SJSA1 (cell line): ENCODE measurements around the gene KIF26B. TPM values are rescaled to one million over a fixed set of nuclear protein-coding genes. Genes with fewer than 3 reads are reported as not detected.

Experiments
- DNase-seq, 2 experiments: peaks; one replicate each; pipeline ENCODE4 v3.0.0-alpha.2; 2015 to 2020; ENCODE audit warnings: low spot score in 2 of 2, low read depth in 1 of 2
- H3K27ac ChIP-seq: fragments of 250-450 bp; sonication (Bioruptor Pico); 2 replicates; pipeline ENCODE4 v1.5.1; 2020; ENCODE audit warnings: mild to moderate bottlenecking, moderate library complexity
- H3K27me3 ChIP-seq: fragments of 250-450 bp; sonication (Bioruptor Pico); replicated peaks from 2 replicates; pipeline ENCODE4 v1.5.1; 2020; ENCODE audit warnings: mild to moderate bottlenecking, moderate library complexity
- H3K36me3 ChIP-seq: fragments of 250-450 bp; sonication (Bioruptor Pico); 2 replicates; pipeline ENCODE4 v1.5.1; 2020; ENCODE audit warnings: mild to moderate bottlenecking
- H3K4me1 ChIP-seq: fragments of 250-450 bp; sonication (Bioruptor Pico); replicated peaks from 2 replicates; pipeline ENCODE4 v1.6.1; 2021; ENCODE audit warnings: mild to moderate bottlenecking
- H3K4me3 ChIP-seq: fragments of 250-450 bp; sonication (Bioruptor Pico); 2 replicates; pipeline ENCODE4 v1.5.1; 2020; ENCODE audit warnings: mild to moderate bottlenecking
- H3K9me3 ChIP-seq: fragments of 250-450 bp; sonication (Bioruptor Pico); replicated peaks from 2 replicates; pipeline ENCODE4 v1.5.1; 2020; ENCODE audit warnings: mild to moderate bottlenecking
- total RNA-seq: library from RNA; depleted of rRNA; stranded (reverse); fragments of >200 nt; shearing (Covaris generic); gene quantifications from 2 replicates; pipeline ENCODE4 v1.2.3, GENCODE V29; 2014

Gene KIF26B
- total RNA-seq, 1 experiment from 2014 or later, result 5.9 TPM

DNA sequence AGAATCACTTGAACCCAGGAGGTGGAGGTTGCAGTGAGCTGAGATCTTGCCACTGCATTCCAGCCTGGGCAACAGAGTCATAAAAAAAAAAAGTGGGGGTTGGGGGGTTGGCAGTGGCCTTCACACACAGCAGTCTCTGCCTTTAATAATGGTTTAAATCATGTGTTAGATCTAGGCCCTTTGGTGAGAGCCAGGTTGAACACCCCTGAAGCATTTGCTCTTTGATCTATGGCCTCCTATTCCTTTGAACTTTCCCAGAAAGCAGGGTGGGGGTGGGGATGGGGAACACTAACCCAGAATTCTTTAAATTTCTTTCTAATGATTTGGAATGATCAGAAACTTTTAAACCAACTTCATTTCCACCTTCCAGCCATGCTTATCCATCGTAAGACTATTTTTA is 313.0 kb downstream of the KIF26B start:
- Histone ChIP-seq H3K36me3 (no peaks in the 10 kb centered on the region), H3K27ac (no peak overlapping the region), H3K9me3 (no peaks in the 10 kb centered on the region), H3K4me3 (no peak overlapping the region), H3K4me1 (no peaks in the 10 kb centered on the region), H3K27me3 (no peaks in the 10 kb centered on the region)
- no peak for DNase-seq

DNA sequence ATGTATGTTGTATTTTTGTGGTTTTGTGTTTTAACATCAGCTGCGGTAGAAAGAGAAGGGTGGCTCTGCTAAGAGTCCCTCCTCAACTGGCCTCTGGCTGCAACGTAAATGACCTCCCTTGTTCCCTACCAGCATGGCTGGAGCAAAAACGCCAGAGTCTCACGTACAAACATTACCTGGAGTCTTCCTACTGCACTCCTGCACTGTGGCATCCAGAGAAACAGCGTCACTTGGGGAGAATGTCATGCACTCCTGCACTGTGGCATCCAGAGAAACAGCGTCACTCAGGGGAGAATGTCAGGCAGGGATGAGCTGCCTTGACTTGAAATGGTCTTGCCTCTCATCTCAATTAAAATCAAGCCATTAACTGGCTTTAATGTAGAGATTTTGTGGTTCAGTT is 314.2 kb downstream of the KIF26B start:
- no peaks in the 10 kb centered on the region for H3K4me1 ChIP-seq
- no peaks in the 10 kb centered on the region for H3K9me3 ChIP-seq
- no peaks in the 10 kb centered on the region for H3K36me3 ChIP-seq
- no peak for DNase-seq
- H3K27ac ChIP-seq, result no peak overlapping the region
- H3K4me3 ChIP-seq, result no peak overlapping the region
- H3K27me3 ChIP-seq, result no peaks in the 10 kb centered on the region

DNA sequence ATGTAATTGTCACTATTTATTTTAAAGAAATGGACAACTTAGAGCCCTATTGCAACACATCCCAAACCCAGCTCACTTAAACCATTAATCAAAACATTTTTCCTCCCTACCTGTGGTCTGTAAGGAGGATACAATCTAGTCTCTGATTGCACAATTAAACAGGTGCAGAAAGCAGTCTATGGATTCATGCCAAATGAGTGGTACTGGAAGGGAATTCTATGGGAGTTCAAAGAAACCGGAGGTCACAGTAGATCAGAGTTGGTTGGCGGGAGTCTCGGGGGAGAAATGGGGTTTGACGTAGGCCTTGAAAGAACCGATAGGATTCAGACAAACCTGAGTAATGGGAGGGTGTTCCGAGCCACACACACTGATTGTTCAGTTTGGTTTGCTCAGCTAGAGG is 314.9 kb downstream of the KIF26B start:
- DNase-seq, result no peak
- Histone ChIP-seq H3K27me3 (no peaks in the 10 kb centered on the region), H3K9me3 (no peaks in the 10 kb centered on the region), H3K27ac (no peak overlapping the region), H3K4me3 (no peak overlapping the region), H3K4me1 (no peaks in the 10 kb centered on the region), H3K36me3 (no peaks in the 10 kb centered on the region)

DNA sequence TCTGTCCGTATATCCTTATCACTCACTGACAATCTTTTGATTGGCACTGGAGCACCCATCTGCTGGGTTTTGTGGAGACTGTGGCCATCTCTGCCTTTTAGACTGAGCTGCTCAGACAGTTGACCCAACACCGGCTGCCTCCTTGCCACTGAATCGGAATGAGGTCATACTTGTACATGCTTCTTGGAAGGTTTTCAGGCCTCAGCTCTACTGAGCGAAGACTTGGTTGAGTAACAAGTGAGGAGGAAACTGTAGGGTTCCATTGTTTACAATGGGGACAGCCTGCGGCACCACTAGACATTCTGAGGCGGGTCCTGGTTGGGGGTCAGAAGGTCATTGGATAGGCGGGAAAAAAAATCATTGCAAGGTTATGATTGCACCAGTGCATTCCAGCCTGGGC is 320.3 kb downstream of the KIF26B start:
- Histone ChIP-seq H3K27ac (no peak overlapping the region), H3K27me3 (no peaks in the 10 kb centered on the region), H3K4me3 (no peak overlapping the region), H3K9me3 (no peaks in the 10 kb centered on the region), H3K4me1 (peaks cover 4% of the 10 kb centered on the region; the same call in 1 of the 2 replicates), H3K36me3 (no peaks in the 10 kb centered on the region)
- DNase-seq, result no peak

DNA sequence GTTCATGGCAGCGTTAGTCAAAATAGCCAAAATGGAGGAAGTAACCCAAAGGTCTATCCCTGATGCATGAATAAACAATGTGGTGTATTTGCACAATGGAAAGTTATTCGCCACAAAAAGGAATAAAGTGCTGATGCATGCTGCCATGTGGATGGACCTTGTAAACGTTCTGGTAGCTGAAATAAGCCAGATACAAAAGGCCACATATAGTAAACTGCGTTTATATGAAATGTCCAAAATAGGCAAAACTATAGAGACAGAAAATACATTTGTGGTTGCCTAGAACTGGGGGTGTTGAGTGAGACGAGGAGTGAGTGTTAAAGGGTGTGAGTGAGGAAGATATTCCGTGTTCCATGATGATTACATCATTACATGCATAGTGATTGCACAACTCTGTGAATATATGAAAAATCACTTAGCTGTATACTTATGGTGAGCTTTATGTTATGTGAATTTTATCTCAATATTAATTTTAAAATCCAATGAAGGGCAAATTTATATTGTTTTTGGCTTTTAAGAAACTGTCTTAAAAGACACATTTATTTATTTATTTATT is 321.3 kb downstream of the KIF26B start:
- no peak for DNase-seq
- Histone ChIP-seq H3K4me3 (no peak overlapping the region), H3K27me3 (no peaks in the 10 kb centered on the region), H3K4me1 (peaks cover 4% of the 10 kb centered on the region; the same call in 1 of the 2 replicates), H3K9me3 (no peaks in the 10 kb centered on the region), H3K27ac (no peak overlapping the region), H3K36me3 (no peaks in the 10 kb centered on the region)

DNA sequence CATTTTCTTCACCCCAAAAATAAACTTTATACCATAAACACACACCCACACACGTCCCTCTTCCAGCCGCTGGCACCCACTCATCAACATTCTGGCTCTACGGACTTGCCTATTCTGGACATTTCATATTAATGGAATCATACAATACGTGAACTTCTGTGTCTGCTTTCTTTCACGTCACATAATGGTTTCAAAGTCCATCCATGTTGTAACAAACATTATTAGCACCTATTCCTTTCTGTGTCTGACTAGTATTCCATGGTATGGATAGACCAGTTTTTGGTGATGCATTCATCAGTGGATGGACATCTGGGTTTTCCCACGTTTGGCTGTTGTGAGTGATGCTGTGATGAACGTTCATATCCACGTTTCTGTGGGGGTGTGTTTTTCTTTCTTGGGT is 323.2 kb downstream of the KIF26B start:
- H3K27ac ChIP-seq, result no peak overlapping the region
- H3K27me3 ChIP-seq, result no peaks in the 10 kb centered on the region
- H3K4me3 ChIP-seq, result no peak overlapping the region
- H3K36me3 ChIP-seq, result no peaks in the 10 kb centered on the region
- peaks cover 4% of the 10 kb centered on the region; the same call in 1 of the 2 replicates for H3K4me1 ChIP-seq
- H3K9me3 ChIP-seq, result no peaks in the 10 kb centered on the region
- DNase-seq, result no peak

DNA sequence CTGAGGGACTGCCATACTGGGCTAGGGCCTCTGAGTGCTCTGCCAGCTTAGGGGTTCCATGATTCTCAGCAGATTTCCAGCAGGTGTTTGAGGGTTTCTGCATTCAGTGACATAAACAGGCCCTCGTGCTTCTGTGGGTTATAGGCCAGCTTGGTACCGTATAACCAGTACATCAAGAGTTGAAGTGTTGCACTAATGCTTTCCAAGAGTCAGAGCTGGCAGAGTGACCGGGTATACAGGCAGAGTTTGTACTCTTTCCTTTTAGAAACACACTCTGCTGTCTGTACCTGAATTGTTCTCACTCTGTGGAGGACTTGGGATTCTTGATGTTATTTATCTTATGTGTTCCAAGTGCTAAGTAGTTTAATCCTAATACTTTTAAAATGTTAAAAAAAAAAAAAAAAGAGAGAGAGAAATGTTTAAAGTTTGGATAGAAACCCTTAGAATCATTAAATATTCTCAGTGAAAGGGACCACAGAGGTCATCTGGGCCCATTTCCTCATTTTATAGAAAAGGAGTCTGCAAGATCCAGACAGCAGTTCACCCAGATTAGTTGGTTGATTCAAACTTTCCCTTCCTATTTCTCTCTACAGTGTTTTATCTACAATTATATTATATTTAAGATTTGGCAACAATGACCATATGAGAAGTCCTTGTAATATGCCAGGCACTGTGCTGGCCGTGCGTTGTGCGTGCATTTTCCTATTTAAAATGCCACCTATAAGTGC is 325.8 kb downstream of the KIF26B start:
- Histone ChIP-seq H3K4me1 (peaks cover 3% of the 10 kb centered on the region; the same call in 1 of the 2 replicates), H3K27ac (no peak overlapping the region), H3K27me3 (no peaks in the 10 kb centered on the region), H3K36me3 (no peaks in the 10 kb centered on the region), H3K9me3 (no peaks in the 10 kb centered on the region), H3K4me3 (no peak overlapping the region)
- no peak for DNase-seq

DNA sequence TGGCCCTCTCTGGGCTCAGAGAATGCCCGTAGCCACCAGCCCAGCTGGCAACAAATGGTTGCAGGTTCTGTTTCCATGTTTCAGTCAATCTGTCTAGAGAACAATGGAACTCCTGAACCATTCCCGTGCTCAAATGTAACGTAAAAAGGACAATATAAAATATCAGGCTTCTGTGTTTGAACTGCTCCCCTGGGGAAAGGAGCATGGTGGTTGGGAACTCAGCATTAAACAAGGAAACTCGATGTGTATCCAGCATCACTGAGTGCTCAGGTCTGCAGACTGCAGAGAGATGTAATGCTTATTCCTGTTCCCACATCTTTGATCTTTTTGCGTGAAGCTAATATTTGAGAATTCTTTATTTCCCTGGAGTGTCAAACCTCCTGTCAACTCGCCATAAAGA is 326.5 kb downstream of the KIF26B start:
- Histone ChIP-seq H3K4me1 (no peaks in the 10 kb centered on the region; the same call in 1 of the 2 replicates), H3K27ac (no peak overlapping the region), H3K36me3 (no peaks in the 10 kb centered on the region), H3K4me3 (no peak overlapping the region), H3K27me3 (no peaks in the 10 kb centered on the region), H3K9me3 (no peaks in the 10 kb centered on the region)
- no peak for DNase-seq

DNA sequence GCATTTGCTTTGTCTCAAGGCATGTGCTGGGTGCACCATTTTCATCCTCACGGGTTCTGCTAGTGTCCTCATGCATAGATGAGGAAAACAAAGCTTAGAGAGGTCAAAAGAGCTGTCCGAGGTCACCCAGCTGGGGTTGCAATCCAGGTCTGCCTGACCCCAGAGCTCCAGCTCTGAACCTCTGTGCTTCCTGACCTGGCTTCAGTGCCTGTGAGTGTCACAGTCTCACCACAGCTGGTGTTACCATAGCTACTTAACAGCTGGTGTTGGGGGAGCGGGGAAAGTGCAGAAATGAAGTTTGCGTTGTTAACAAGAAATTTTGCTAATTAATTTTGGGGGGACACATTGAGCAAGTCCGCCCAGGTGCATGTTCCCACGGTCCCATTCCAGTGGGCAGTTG is 328.5 kb downstream of the KIF26B start:
- H3K4me1 ChIP-seq, result no peaks in the 10 kb centered on the region; the same call in 1 of the 2 replicates
- no peaks in the 10 kb centered on the region for H3K36me3 ChIP-seq
- no peak overlapping the region for H3K4me3 ChIP-seq
- no peak overlapping the region for H3K27ac ChIP-seq
- no peaks in the 10 kb centered on the region for H3K9me3 ChIP-seq
- H3K27me3 ChIP-seq, result no peaks in the 10 kb centered on the region
- no peak for DNase-seq

DNA sequence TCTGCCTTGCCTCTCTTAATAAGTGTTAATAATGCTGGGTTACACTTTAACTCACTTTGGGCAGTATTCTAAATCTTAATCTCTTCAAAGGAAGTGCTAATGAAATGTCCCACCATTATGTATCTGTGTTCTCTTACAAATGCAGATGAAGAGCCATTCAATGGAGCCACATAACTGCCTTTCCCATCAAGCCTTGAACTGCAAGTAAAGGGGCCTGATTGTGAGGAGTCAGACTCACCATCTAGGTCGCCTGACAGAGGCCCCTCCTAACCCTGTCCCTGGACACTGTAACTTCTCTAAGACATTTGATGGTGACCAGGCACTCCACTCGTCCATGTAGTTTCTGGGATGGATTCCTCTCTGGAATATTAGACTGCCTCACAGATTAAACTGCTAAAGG is 329.4 kb downstream of the KIF26B start:
- no peaks in the 10 kb centered on the region for H3K36me3 ChIP-seq
- H3K27me3 ChIP-seq, result no peaks in the 10 kb centered on the region
- no peak for DNase-seq
- H3K27ac ChIP-seq, result no peak overlapping the region
- H3K9me3 ChIP-seq, result no peaks in the 10 kb centered on the region
- H3K4me1 ChIP-seq, result no peaks in the 10 kb centered on the region; the same call in 1 of the 2 replicates
- no peak overlapping the region for H3K4me3 ChIP-seq

DNA sequence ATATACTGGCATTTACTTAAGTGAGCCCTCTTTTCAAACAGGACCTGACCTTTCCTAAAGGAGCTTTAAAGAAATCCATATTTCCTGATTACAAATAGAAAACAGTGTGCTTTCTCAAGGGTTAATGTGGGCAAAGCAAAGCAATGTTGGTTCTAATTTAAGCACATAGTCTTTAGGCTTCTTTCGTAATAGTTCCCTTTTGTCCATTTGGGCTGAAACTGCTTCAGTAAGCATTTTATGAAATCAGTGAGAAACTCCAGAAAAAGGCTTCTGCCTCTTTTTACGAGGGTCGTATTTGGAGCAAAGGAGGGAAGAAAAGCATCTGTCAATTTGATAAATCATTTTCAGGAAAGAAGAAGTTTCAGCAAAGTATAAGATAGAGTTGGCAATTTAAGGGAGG is 331.2 kb downstream of the KIF26B start:
- Histone ChIP-seq H3K9me3 (no peaks in the 10 kb centered on the region), H3K36me3 (no peaks in the 10 kb centered on the region), H3K27ac (no peak overlapping the region), H3K4me3 (no peak overlapping the region), H3K27me3 (no peaks in the 10 kb centered on the region), H3K4me1 (no peaks in the 10 kb centered on the region; the same call in 1 of the 2 replicates)
- no peak for DNase-seq

DNA sequence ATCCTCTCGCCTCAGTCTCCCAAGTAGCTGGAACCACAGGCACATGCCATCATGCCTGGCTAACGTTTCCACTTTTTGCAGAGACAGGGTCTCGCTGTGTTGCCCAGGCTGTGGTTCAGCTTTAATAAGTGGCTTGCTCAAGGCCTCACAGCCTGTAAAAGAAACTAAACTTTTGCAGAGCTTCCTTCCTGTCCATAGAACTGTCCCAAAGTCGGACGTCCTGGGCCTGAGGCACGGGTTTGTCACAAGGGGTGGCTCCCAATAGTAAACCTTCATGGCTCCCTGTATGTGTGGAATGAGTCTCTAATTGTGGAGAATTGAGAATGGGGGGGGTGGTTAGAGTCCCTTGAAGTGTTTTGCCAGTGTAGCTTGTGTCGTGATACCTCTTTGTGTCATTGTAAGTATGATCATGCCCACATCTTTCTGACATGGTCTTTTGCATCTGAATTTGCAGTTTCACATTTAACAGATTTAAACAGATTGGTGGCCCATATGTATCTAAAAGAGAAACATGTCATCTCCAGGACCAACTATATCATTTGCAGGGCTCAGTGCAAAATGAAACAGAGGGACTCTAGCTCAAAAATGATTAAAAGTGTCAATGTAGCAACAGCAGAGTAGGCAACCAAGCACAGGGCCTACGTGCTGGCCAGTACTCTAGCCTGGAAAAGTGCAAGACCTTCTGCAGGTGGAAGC is 332.1 kb downstream of the KIF26B start:
- Histone ChIP-seq H3K4me3 (no peak overlapping the region), H3K27me3 (no peaks in the 10 kb centered on the region), H3K36me3 (no peaks in the 10 kb centered on the region), H3K4me1 (no peaks in the 10 kb centered on the region), H3K27ac (no peak overlapping the region), H3K9me3 (no peaks in the 10 kb centered on the region)
- DNase-seq, result no peak

DNA sequence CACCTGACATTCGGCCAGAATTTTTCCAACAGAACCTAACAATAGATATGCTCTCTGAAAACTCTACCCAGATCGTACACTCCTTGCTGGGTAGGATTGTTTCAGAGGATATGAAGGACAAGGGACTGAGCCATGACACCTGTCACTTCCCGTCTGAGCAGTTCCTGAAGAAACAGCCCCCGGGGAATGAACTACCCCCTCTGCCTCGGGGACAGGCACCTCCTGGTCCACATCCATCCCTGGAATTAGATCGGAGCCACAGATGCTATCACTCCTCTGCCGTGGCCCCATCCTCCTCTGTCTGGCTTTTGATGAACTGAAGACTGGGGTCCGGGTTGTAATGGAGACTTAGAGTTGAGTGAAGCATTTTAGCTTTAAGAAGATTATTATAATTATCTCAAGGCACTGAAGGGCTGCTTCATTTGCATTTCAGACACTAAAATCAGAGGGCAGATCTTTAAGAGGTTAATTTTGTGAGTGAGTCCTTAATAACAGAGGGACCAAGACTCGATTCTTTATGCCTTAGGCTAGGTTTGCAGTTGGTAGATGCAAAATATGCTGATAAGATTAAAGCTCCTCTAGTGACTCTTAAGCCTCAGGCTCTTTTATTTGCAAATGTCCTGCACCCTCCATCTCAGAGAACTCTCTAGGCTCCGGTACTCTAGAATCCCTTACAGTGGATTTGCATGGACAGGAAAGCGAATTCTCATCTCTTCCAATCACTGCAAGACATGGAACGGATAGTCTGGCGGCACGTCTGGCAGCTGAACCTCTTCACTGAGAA is 333.8 kb downstream of the KIF26B start:
- Histone ChIP-seq H3K27ac (no peak overlapping the region), H3K4me1 (no peaks in the 10 kb centered on the region), H3K27me3 (no peaks in the 10 kb centered on the region), H3K36me3 (no peaks in the 10 kb centered on the region), H3K4me3 (no peak overlapping the region), H3K9me3 (no peaks in the 10 kb centered on the region)
- DNase-seq, result no peak

DNA sequence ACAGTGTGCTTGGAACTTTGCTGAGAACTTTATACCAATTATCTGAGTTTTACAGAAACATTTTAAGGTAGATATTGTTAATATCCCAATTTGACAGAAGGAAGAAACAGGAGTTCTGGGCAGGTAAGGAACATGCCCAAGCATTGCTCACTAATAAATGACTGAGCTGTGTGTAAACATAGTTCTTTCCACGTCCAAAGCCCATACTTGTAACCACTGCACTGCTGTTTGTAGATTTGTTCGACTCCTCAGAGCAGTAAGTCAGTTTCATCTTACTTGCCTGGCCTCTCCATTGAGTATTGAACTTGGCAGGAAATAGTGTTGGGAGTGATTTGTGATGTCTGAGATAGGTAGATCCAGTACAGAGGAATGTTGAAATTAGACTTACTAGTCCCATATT is 335.1 kb downstream of the KIF26B start:
- no peak for DNase-seq
- Histone ChIP-seq H3K4me3 (no peak overlapping the region), H3K27ac (no peak overlapping the region), H3K4me1 (no peaks in the 10 kb centered on the region), H3K36me3 (no peaks in the 10 kb centered on the region), H3K27me3 (no peaks in the 10 kb centered on the region), H3K9me3 (no peaks in the 10 kb centered on the region)
